Activated naive CD4-positive, alpha-beta T cell treated with anti-CD3 and anti-CD28 coated beads, Interleukin-2, amount 10 ng/mL, durations not matched to agents 7 days and 5 days (primary cell): Measurements from ENCODE around the gene UBAP1.
"Not testable (repeated sequence)": the region's sequence is repeated elsewhere in the genome, so short reads cannot be mapped to it uniquely, and the experiment has no call there.

Experiments
- CTCF ChIA-PET: fragments of 350-600 bp; sonication (Branson Sonifier 250); formaldehyde crosslinking; loops from one replicate; lab custom pipeline; 2021; ENCODE audit warnings: antibody characterized with exemption; lab: Charles Lee
- DNase-seq: peaks from one replicate; pipeline ENCODE4 v3.0.0-alpha.2; 2020
- H3K27ac Mint-ChIP-seq: one replicate; pipeline ENCODE4 v1.8.0; 2021; ENCODE audit warnings: mild to moderate bottlenecking, moderate library complexity, mixed read lengths
- H3K27me3 Mint-ChIP-seq: one replicate; pipeline ENCODE4 v1.8.0; 2021; ENCODE audit warnings: mild to moderate bottlenecking, mixed read lengths
- H3K36me3 Mint-ChIP-seq: one replicate; pipeline ENCODE4 v1.8.0; 2021; ENCODE audit warnings: mixed read lengths
- H3K4me1 Mint-ChIP-seq: one replicate; pipeline ENCODE4 v1.8.0; 2021; ENCODE audit warnings: mixed read lengths
- H3K4me3 Mint-ChIP-seq: one replicate; pipeline ENCODE4 v1.8.0; 2021; ENCODE audit warnings: mild to moderate bottlenecking, moderate library complexity, mixed read lengths
- H3K9me3 Mint-ChIP-seq: one replicate; pipeline ENCODE4 v1.8.0; 2021; ENCODE audit warnings: mixed read lengths

The UBAP1 gene

GRCh38 chr9:34252670-34253459 is 74.0 kb downstream of the UBAP1 start:
- CTCF ChIA-PET: interaction anchor here (0.6 to 4.8 kb wide), 22 partner anchors 9 to 437 kb away, joined by 3 to 41 read pairs (median 4); no protein-coding TSS in a partner anchor
- Mint-ChIP-seq H3K9me3 (no peaks in the 10 kb centered on the region), H3K27me3 (no peaks in the 10 kb centered on the region), H3K4me1 (peaks cover 18% of the 10 kb centered on the region), H3K4me3 (no peak overlapping the region), H3K27ac (peak overlapping the region; percentile 42), H3K36me3 (peaks cover 36% of the 10 kb centered on the region)
- peak; percentile 76 for DNase-seq

- no peaks in the 10 kb centered on the region for H3K9me3 Mint-ChIP-seq
These were observed 74.6 kb downstream of the UBAP1 start for GRCh38 chr9:34253460-34253837.

GRCh38 chr9:34254141-34254913 is 75.5 kb downstream of the UBAP1 start:
- Mint-ChIP-seq H3K27ac (no peak overlapping the region), H3K27me3 (no peaks in the 10 kb centered on the region), H3K36me3 (peaks cover 31% of the 10 kb centered on the region), H3K4me3 (no peak overlapping the region), H3K9me3 (no peaks in the 10 kb centered on the region), H3K4me1 (peaks cover 21% of the 10 kb centered on the region)
- DNase-seq: no peak
- CTCF ChIA-PET: interaction anchor here (0.7 to 4.8 kb wide), 14 partner anchors 8 to 350 kb away, joined by 3 to 41 read pairs (median 4); no protein-coding TSS in a partner anchor

More at GRCh38 chr9:34253460-34253837, 74.6 kb downstream of the UBAP1 start:
- CTCF ChIA-PET: interaction anchor here (0.6 to 4.8 kb wide), 21 partner anchors 9 to 438 kb away, joined by 3 to 41 read pairs (median 5); no protein-coding TSS in a partner anchor
- no peak for DNase-seq
- no peak overlapping the region for H3K4me3 Mint-ChIP-seq
- H3K4me1 Mint-ChIP-seq: peaks cover 21% of the 10 kb centered on the region
- peaks cover 32% of the 10 kb centered on the region for H3K36me3 Mint-ChIP-seq
- H3K27me3 Mint-ChIP-seq: no peaks in the 10 kb centered on the region
- H3K27ac Mint-ChIP-seq: no peak overlapping the region

GRCh38 chr9:34254966-34255825 is 76.4 kb downstream of the UBAP1 start:
- no peak overlapping the region for H3K27ac Mint-ChIP-seq
- DNase-seq: no peak
- H3K4me1 Mint-ChIP-seq: peaks cover 21% of the 10 kb centered on the region
- CTCF ChIA-PET: interaction anchor here (0.7 to 4.8 kb wide), 8 partner anchors 10 to 349 kb away, joined by 3 to 41 read pairs (median 5); no protein-coding TSS in a partner anchor
- no peaks in the 10 kb centered on the region for H3K27me3 Mint-ChIP-seq
- no peaks in the 10 kb centered on the region for H3K9me3 Mint-ChIP-seq
- no peak overlapping the region for H3K4me3 Mint-ChIP-seq
- H3K36me3 Mint-ChIP-seq: peaks cover 31% of the 10 kb centered on the region

GRCh38 chr9:34256104-34256503 is 77.3 kb downstream of the UBAP1 start:
- CTCF ChIA-PET: interaction anchor here (0.5 to 2.1 kb wide), 4 partner anchors 79 to 333 kb away, joined by 3 to 12 read pairs (median 3); no protein-coding TSS in a partner anchor
- no peaks in the 10 kb centered on the region for H3K27me3 Mint-ChIP-seq
- peak; percentile 30 for DNase-seq
- peaks cover 25% of the 10 kb centered on the region for H3K36me3 Mint-ChIP-seq
- no peak overlapping the region for H3K4me3 Mint-ChIP-seq
- peaks cover 21% of the 10 kb centered on the region for H3K4me1 Mint-ChIP-seq
- no peaks in the 10 kb centered on the region for H3K9me3 Mint-ChIP-seq
- H3K27ac Mint-ChIP-seq: peak overlapping the region; percentile 62

GRCh38 chr9:34256987-34257585 is 78.2 kb downstream of the UBAP1 start:
- Mint-ChIP-seq H3K4me3 (no peak overlapping the region), H3K36me3 (peaks cover 26% of the 10 kb centered on the region), H3K4me1 (peaks cover 21% of the 10 kb centered on the region), H3K27ac (peak overlapping the region; percentile 79), H3K27me3 (no peaks in the 10 kb centered on the region), H3K9me3 (no peaks in the 10 kb centered on the region)
- CTCF ChIA-PET: interaction anchor here (0.8 to 1.1 kb wide), 3 partner anchors 78 to 336 kb away, joined by 3 read pairs; partner anchors contain the start of gene MYORG
- peak; percentile 50 for DNase-seq

- H3K27ac Mint-ChIP-seq: no peak overlapping the region
- DNase-seq: no peak
- CTCF ChIA-PET: no interaction called here
- H3K9me3 Mint-ChIP-seq: no peaks in the 10 kb centered on the region
- peaks cover 25% of the 10 kb centered on the region for H3K36me3 Mint-ChIP-seq
- no peaks in the 10 kb centered on the region for H3K27me3 Mint-ChIP-seq
- peaks cover 29% of the 10 kb centered on the region for H3K4me1 Mint-ChIP-seq
- H3K4me3 Mint-ChIP-seq: no peak overlapping the region
These were observed 80.5 kb downstream of the UBAP1 start for GRCh38 chr9:34259315-34259714.

- no peaks in the 10 kb centered on the region for H3K27me3 Mint-ChIP-seq
- no peak overlapping the region for H3K4me3 Mint-ChIP-seq
- H3K27ac Mint-ChIP-seq: no peak overlapping the region
- no peak for DNase-seq
- peaks cover 11% of the 10 kb centered on the region for H3K4me1 Mint-ChIP-seq
- H3K36me3 Mint-ChIP-seq: peaks cover 16% of the 10 kb centered on the region
- CTCF ChIA-PET: interaction anchor here (0.6 to 2.5 kb wide), 2 partner anchors 10 to 120 kb away, joined by 3 to 8 read pairs; no protein-coding TSS in a partner anchor
- H3K9me3 Mint-ChIP-seq: no peaks in the 10 kb centered on the region
These were observed 84.1 kb downstream of the UBAP1 start for GRCh38 chr9:34262971-34263370.

- H3K4me1 Mint-ChIP-seq: peaks cover 8% of the 10 kb centered on the region
- peaks cover 21% of the 10 kb centered on the region for H3K36me3 Mint-ChIP-seq
- H3K27ac Mint-ChIP-seq: no peak overlapping the region
- no peaks in the 10 kb centered on the region for H3K27me3 Mint-ChIP-seq
- no peak overlapping the region for H3K4me3 Mint-ChIP-seq
- no peaks in the 10 kb centered on the region for H3K9me3 Mint-ChIP-seq
- CTCF ChIA-PET: interaction anchor here (1.7 to 1.9 kb wide), 2 partner anchors 14 to 15 kb away, joined by 4 to 5 read pairs; no protein-coding TSS in a partner anchor
- DNase-seq: no peak
These were observed 88.8 kb downstream of the UBAP1 start for GRCh38 chr9:34267660-34268059.

- H3K4me1 Mint-ChIP-seq: no peaks in the 10 kb centered on the region
- H3K4me3 Mint-ChIP-seq: no peak overlapping the region
- DNase-seq: no peak
- H3K36me3 Mint-ChIP-seq: peaks cover 18% of the 10 kb centered on the region
- H3K27me3 Mint-ChIP-seq: no peaks in the 10 kb centered on the region
- CTCF ChIA-PET: interaction anchor here (0.8 kb wide), 1 partner anchor 1145 kb away, joined by 3 read pairs; no protein-coding TSS in a partner anchor
- H3K27ac Mint-ChIP-seq: no peak overlapping the region
- no peaks in the 10 kb centered on the region for H3K9me3 Mint-ChIP-seq
These were observed 92.6 kb downstream of the UBAP1 start for GRCh38 chr9:34271265-34272006.

- no peak for DNase-seq
- CTCF ChIA-PET: interaction anchor here (0.8 kb wide), 1 partner anchor 1144 kb away, joined by 3 read pairs; no protein-coding TSS in a partner anchor
- Mint-ChIP-seq H3K27me3 (no peaks in the 10 kb centered on the region), H3K27ac (no peak overlapping the region), H3K9me3 (no peaks in the 10 kb centered on the region), H3K36me3 (peaks cover 18% of the 10 kb centered on the region), H3K4me3 (no peak overlapping the region), H3K4me1 (peaks cover 1% of the 10 kb centered on the region)
These were observed 93.3 kb downstream of the UBAP1 start for GRCh38 chr9:34272101-34272541.

GRCh38 chr9:34273588-34273987 is 94.7 kb downstream of the UBAP1 start:
- H3K36me3 Mint-ChIP-seq: peaks cover 20% of the 10 kb centered on the region
- H3K4me1 Mint-ChIP-seq, H3K9me3 Mint-ChIP-seq, H3K4me3 Mint-ChIP-seq, DNase-seq, CTCF ChIA-PET, H3K27me3 Mint-ChIP-seq, H3K27ac Mint-ChIP-seq: not testable (repeated sequence)
